GM21825 (cell line): ENCODE data around the gene RAB30.

Experiments
- ATAC-seq: cut with Tn5 transposase; IDR thresholded peaks from one replicate; pipeline ENCODE4 v1.9.1; 2021; ENCODE audit warnings: mild to moderate bottlenecking, moderate library complexity; ENCODE audit not compliant: unreplicated experiment

RAB30 gene

GRCh38 chr11:83070731-83071566, 748 bp downstream of the RAB30 start:
- no peak for ATAC-seq

GRCh38 chr11:83070044-83070701, 1.5 kb downstream of the RAB30 start:
- no peak for ATAC-seq

- no peak for ATAC-seq
Measured at GRCh38 chr11:83069441-83070043, 2.2 kb downstream of the RAB30 start.

- no peak for ATAC-seq
Measured at GRCh38 chr11:83068568-83068967, 3.1 kb downstream of the RAB30 start.

GRCh38 chr11:83064011-83064410, 7.7 kb downstream of the RAB30 start:
- no peak for ATAC-seq

- ATAC-seq: peak; percentile 61
Measured at GRCh38 chr11:83063073-83063754, 8.5 kb downstream of the RAB30 start.

- ATAC-seq: peak; percentile 63
Measured at GRCh38 chr11:83061883-83062282, 9.8 kb downstream of the RAB30 start.

- no peak for ATAC-seq
Measured at GRCh38 chr11:83060965-83061364, 10.7 kb downstream of the RAB30 start.

GRCh38 chr11:83057721-83058120, 14.0 kb downstream of the RAB30 start:
- no peak for ATAC-seq

GRCh38 chr11:83056611-83057010, 15.1 kb downstream of the RAB30 start:
- ATAC-seq: no peak

GRCh38 chr11:83056204-83056603, 15.5 kb downstream of the RAB30 start:
- ATAC-seq: no peak

- peak; percentile 49 for ATAC-seq
Measured at GRCh38 chr11:83054904-83055380, 16.8 kb downstream of the RAB30 start.

GRCh38 chr11:83054001-83054400, 17.7 kb downstream of the RAB30 start:
- ATAC-seq: peak; percentile 77

- no peak for ATAC-seq
Measured at GRCh38 chr11:83051760-83052671, 19.7 kb downstream of the RAB30 start.

- no peak for ATAC-seq
Measured at GRCh38 chr11:83047515-83048225, 24.0 kb downstream of the RAB30 start.

- ATAC-seq: no peak
Measured at GRCh38 chr11:83046621-83047172, 25.0 kb downstream of the RAB30 start.

- no peak for ATAC-seq
Measured at GRCh38 chr11:83044958-83045712, 26.6 kb downstream of the RAB30 start.

- ATAC-seq: no peak
Measured at GRCh38 chr11:83042964-83043711, 28.6 kb downstream of the RAB30 start.
